Keratinocyte (primary cell): ENCODE measurements around the gene C12orf75. TPM values are rescaled to one million over a fixed set of nuclear protein-coding genes. Genes with fewer than 3 reads are reported as not detected.
"Not testable (repeated sequence)": the region's sequence is repeated elsewhere in the genome, so short reads cannot be mapped to it uniquely, and the experiment has no call there.

Source experiments
- DNase-seq: peaks from one replicate; pipeline ENCODE4 v3.0.0-alpha.2; 2011; ENCODE audit warnings: low read depth, missing footprints, low spot score
- FAIRE-seq: peaks from 2 replicates; lab custom pipeline; 2011; peaks lifted over from hg19 to GRCh38; lab: Jason Lieb, UNC
- H2AFZ ChIP-seq: 2 replicates; pipeline ENCODE4 v1.6.0; 2012; ENCODE audit warnings: low read length, control low read depth, inconsistent platforms; ENCODE audit not compliant: control insufficient read depth
- H3K27ac ChIP-seq: 2 replicates; pipeline ENCODE4 v1.5.1; 2011; ENCODE audit warnings: low read length; ENCODE audit not compliant: control insufficient read depth, insufficient read depth
- H3K27me3 ChIP-seq: 3 replicates; pipeline ENCODE4 v1.6.0; 2011; ENCODE audit warnings: low read length; ENCODE audit not compliant: control insufficient read depth, insufficient read depth; ENCODE audit errors: extremely low read depth
- H3K36me3 ChIP-seq, 2 experiments: 2 replicates in 1 of 2; 3 replicates in 1 of 2; pipeline ENCODE4 v1.5.1; 2011; ENCODE audit warnings: low read length in 2 of 2, mild to moderate bottlenecking in 1 of 2; ENCODE audit not compliant: control insufficient read depth in 2 of 2, insufficient read depth in 2 of 2; ENCODE audit errors: extremely low read depth in 1 of 2
- H3K4me1 ChIP-seq: 3 replicates; pipeline ENCODE4 v1.5.1; 2011; ENCODE audit warnings: low read length; ENCODE audit not compliant: control insufficient read depth, insufficient read depth; ENCODE audit errors: extremely low read depth
- H3K4me2 ChIP-seq: 3 replicates; pipeline ENCODE4 v1.6.0; 2011; ENCODE audit warnings: low read depth, low read length; ENCODE audit not compliant: control insufficient read depth, insufficient read depth; ENCODE audit errors: extremely low read depth
- H3K4me3 ChIP-seq, 3 experiments: fragments of 200-600 bp in 1 of 3; sonication (generic) in 1 of 3; 2 replicates in 2 of 3; 3 replicates in 1 of 3; pipeline ENCODE4 v1.5.1; 2011 to 2016; ENCODE audit warnings: low read length in 3 of 3, mild to moderate bottlenecking in 3 of 3, control low read depth in 2 of 3, inconsistent platforms in 1 of 3, low read depth in 1 of 3, mixed read lengths in 1 of 3, mixed run types in 1 of 3, moderate library complexity in 1 of 3; ENCODE audit not compliant: control insufficient read depth in 2 of 3, insufficient read depth in 2 of 3; ENCODE audit errors: extremely low read depth in 1 of 3
- H3K79me2 ChIP-seq: 2 replicates; pipeline ENCODE4 v1.6.0; 2012; ENCODE audit warnings: low read length; ENCODE audit not compliant: control insufficient read depth, insufficient read depth
- H3K9ac ChIP-seq: 3 replicates; pipeline ENCODE4 v1.6.0; 2011; ENCODE audit warnings: low read length; ENCODE audit not compliant: control insufficient read depth, insufficient read depth; ENCODE audit errors: extremely low read depth
- H3K9me1 ChIP-seq: 3 replicates; pipeline ENCODE4 v1.6.0; 2011; ENCODE audit warnings: low read length; ENCODE audit not compliant: control insufficient read depth, insufficient read depth; ENCODE audit errors: extremely low read depth
- H3K9me3 ChIP-seq: 2 replicates; pipeline ENCODE4 v1.5.1; 2012; ENCODE audit warnings: low read depth, low read length; ENCODE audit not compliant: control insufficient read depth
- H4K20me1 ChIP-seq: 3 replicates; pipeline ENCODE4 v1.6.0; 2011; ENCODE audit warnings: low read length; ENCODE audit not compliant: control insufficient read depth, insufficient read depth; ENCODE audit errors: extremely low read depth
- dilution Hi-C: fragments of 300-500 bp; cut with MboI; formaldehyde crosslinking; loops from one replicate; pipeline ENCODE4 v1.7.0; 2020; ENCODE audit warnings: low sequenced_read_pairs; ENCODE audit not compliant: extremely low pct_ligation_motif_present
- polyA plus RNA-seq, 5 experiments: library from polyadenylated mRNA; depleted of rRNA in 3 of 5; stranded (reverse) in 3 of 5; stranded (forward) in 1 of 5; unstranded in 1 of 5; fragments of >200 nt; gene quantifications; 1 replicate in 1 of 5; 2 replicates in 3 of 5; 3 replicates in 1 of 5; pipeline versions ENCODE4 v1.2.1 to v1.2.3, GENCODE V29; 2011 to 2012; ENCODE audit warnings: missing spikeins in 2 of 5, low read depth in 1 of 5, low replicate concordance in 1 of 5

C12orf75 gene
- polyA plus RNA-seq, 1 donor (not counting 4 experiments of a cell fraction or from before 2014, with no cell fraction given) = 160 TPM

DNA sequence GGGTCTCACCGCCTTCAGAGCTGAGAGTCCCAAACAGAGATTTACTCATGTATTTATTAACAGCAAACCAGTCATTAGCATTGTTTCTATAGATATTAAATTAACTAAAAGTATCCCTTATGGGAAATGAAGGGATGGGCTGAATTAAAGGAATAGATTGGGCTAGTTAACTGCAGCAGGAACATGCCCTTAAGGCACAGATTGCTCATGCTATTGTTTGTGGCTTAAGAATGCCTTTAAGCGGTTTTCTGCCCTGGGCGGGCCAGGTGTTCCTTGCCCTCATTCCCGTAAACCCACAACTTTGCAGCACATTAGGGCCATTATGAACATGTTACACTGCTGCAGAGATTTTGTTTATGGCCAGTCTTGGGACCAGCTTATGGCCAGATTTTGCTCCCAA is 21.7 kb upstream of the C12orf75 start:
- H4K20me1 ChIP-seq, H2AFZ ChIP-seq, H3K27me3 ChIP-seq, FAIRE-seq, H3K79me2 ChIP-seq, H3K4me3 ChIP-seq, H3K36me3 ChIP-seq, DNase-seq, dilution Hi-C loops, H3K27ac ChIP-seq, H3K4me2 ChIP-seq, H3K9ac ChIP-seq, H3K9me1 ChIP-seq, H3K9me3 ChIP-seq, H3K4me1 ChIP-seq: not testable (repeated sequence)

DNA sequence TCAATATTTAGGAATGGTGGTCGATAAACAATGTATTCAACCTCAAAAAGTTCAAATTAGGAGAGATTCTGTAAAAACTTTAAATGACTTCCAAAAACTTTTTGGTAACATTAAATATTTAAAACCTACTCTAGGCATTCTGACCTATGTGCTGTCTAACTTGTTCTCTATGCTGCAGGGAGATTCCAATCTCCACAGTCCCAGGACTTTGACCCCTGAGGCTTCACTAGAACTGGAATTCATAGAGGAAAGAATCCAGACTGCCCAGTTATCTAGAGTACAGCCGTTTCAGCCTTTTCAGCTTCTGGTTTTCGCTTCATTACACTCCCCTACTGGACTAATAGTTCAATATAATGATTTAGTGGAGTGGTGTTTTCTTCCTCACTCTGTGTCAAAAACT is 21.1 kb upstream of the C12orf75 start:
- H4K20me1 ChIP-seq, H3K79me2 ChIP-seq, DNase-seq, H3K36me3 ChIP-seq, dilution Hi-C loops, H3K9ac ChIP-seq, H3K4me2 ChIP-seq, H2AFZ ChIP-seq, H3K27me3 ChIP-seq, FAIRE-seq, H3K4me3 ChIP-seq, H3K27ac ChIP-seq, H3K9me3 ChIP-seq, H3K9me1 ChIP-seq, H3K4me1 ChIP-seq: not testable (repeated sequence)

DNA sequence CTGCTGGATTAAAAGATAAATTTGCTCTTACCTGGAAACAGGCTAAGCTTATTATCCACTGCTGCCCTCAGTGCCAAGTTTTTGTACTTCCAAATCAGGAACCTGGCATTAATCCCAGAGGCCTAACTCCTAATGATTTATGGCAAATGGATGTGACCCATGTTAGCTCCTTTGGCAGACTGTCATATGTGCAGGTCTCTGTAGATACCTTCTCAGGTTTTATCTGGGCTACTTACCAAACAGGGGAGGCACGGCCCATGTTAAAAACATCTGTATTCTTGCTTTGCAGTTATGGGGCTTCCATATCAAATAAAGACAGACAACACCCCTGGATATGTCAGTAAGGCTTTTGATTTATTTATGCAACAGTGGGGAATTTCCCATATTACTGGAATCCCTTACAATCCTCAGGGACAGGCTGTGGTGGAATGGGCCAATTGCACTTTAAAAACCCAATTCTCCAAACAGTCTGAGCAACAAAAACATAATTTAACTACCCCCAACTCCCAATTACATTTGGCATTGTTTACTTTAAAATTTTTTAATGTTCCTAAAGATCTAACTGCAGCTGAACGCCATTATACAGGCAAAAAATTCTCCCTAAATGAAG is 19.9 kb upstream of the C12orf75 start:
- H3K9me1 ChIP-seq, H3K36me3 ChIP-seq, H3K27me3 ChIP-seq, H2AFZ ChIP-seq, dilution Hi-C loops, H4K20me1 ChIP-seq, H3K9me3 ChIP-seq, H3K4me3 ChIP-seq, H3K79me2 ChIP-seq, H3K9ac ChIP-seq, DNase-seq, H3K4me2 ChIP-seq, FAIRE-seq, H3K27ac ChIP-seq: not testable (repeated sequence)
- peaks cover 13% of the 10 kb centered on the region for H3K4me1 ChIP-seq

DNA sequence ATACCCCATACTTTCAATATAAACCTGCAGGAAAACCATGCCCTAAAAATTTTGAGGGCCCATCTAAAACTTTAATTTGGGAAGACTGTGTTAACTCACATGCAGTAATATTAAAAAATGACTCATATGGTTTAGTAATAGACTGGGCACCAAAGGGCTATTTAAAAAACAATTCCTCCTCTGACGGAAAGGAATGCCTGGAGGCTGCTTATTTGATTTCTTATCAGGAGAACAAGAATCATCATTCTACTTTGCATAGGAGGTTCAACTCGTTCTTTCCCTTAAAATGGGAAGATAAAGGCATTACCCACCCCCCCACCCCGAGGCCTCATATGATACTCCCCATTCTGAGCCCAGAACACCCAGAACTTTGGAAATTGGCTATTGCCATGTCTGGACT is 18.6 kb upstream of the C12orf75 start:
- H4K20me1 ChIP-seq, H3K27ac ChIP-seq, H3K9ac ChIP-seq, H3K9me3 ChIP-seq, H3K27me3 ChIP-seq, H3K4me3 ChIP-seq, H3K9me1 ChIP-seq, H3K36me3 ChIP-seq, FAIRE-seq, dilution Hi-C loops, DNase-seq, H3K4me2 ChIP-seq, H3K79me2 ChIP-seq, H2AFZ ChIP-seq: not testable (repeated sequence)
- peaks cover 22% of the 10 kb centered on the region for H3K4me1 ChIP-seq

DNA sequence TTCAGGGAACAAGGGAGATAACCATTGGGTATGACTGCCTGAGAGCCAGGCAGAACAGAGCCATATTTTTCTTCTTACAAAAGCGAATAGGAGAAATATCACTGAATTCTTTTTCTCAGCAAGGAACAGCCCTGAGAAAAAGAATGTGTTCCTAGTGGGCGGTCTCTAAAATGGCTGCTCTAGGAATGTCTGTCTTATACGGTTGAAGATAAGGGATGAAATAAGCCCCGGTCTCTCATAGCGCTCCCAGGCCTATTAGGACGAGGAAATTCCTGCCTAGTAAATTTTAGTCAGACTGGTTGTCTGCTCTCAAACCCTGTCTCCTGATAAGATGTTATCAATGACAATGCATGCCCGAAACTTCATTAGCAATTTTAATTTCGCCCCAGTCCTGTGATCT is 16.7 kb upstream of the C12orf75 start:
- dilution Hi-C loops, FAIRE-seq: not testable (repeated sequence)

More for the DNA sequence above, 16.7 kb upstream of the C12orf75 start:
- not testable (repeated sequence) for H3K27ac ChIP-seq, H3K9me3 ChIP-seq, H3K36me3 ChIP-seq, H3K79me2 ChIP-seq, H3K27me3 ChIP-seq, H4K20me1 ChIP-seq, H3K4me2 ChIP-seq, H2AFZ ChIP-seq, H3K9ac ChIP-seq, DNase-seq, H3K9me1 ChIP-seq, H3K4me3 ChIP-seq
- H3K4me1 ChIP-seq = peaks cover 29% of the 10 kb centered on the region
